GM06990 (cell line): ENCODE results near the gene TNFAIP8L3.
A peak's percentile ranks its signal among the peaks of the same experiment; 100 is the strongest.
"Not testable (repeated sequence)": the region's sequence is repeated elsewhere in the genome, so short reads cannot be mapped to it uniquely, and the experiment has no call there.

Experiments
- DNase-seq: peaks from one replicate; pipeline ENCODE4 v3.0.0-alpha.2; 2011; ENCODE audit not compliant: insufficient read length; ENCODE audit errors: extremely low read depth
- H3K27me3 ChIP-seq: replicated peaks from 2 replicates; pipeline ENCODE4 v1.6.0; 2011; ENCODE audit warnings: low read length; ENCODE audit not compliant: control insufficient read depth, insufficient read depth
- H3K36me3 ChIP-seq: 2 replicates; pipeline ENCODE4 v1.5.1; 2011; ENCODE audit warnings: low read length; ENCODE audit not compliant: control insufficient read depth, insufficient read depth
- H3K4me3 ChIP-seq: replicated peaks from 2 replicates; pipeline ENCODE4 v1.5.1; 2011; ENCODE audit warnings: low read depth, mild to moderate bottlenecking, control low read depth, low read length
- CTCF ChIP-seq: IDR thresholded peaks from 2 replicates; pipeline ENCODE4 v1.5.1; 2011; ENCODE audit warnings: low read length, control low read depth, mild to moderate bottlenecking, inconsistent platforms; ENCODE audit not compliant: insufficient read depth, poor library complexity, severe bottlenecking

TNFAIP8L3 gene

GRCh38 chr15:51094606-51095569 lies at the start of gene TNFAIP8L3:
Gene TNFAIP8L3 (minus strand): TSS chr15:51094906. CDS start chr15:51094595, 311 bp downstream.
- Histone ChIP-seq H3K4me3 (peak within 1 kb of the TSS; percentile 46), H3K27me3 (peaks cover 2% of the 10 kb centered on the region), H3K36me3 (no peaks in the 10 kb centered on the region)
- TF ChIP-seq CTCF, result no peak
- DNase-seq, result no peak

- no peaks in the 10 kb centered on the region for H3K27me3 ChIP-seq
- H3K36me3 ChIP-seq, result no peaks in the 10 kb centered on the region
- no peak for DNase-seq
- no peak for TF ChIP-seq CTCF
- H3K4me3 ChIP-seq, result no peak overlapping the region
Measured at GRCh38 chr15:51144021-51144532, 49.4 kb upstream of the TNFAIP8L3 start.

GRCh38 chr15:51140347-51140746 lies 45.6 kb upstream of the TNFAIP8L3 start:
- H3K36me3 ChIP-seq, H3K4me3 ChIP-seq, H3K27me3 ChIP-seq, DNase-seq: not testable (repeated sequence)

GRCh38 chr15:51139091-51139490 lies 44.4 kb upstream of the TNFAIP8L3 start:
- Histone ChIP-seq H3K36me3 (no peaks in the 10 kb centered on the region), H3K27me3 (no peaks in the 10 kb centered on the region), H3K4me3 (no peak overlapping the region)
- DNase-seq, result no peak
- TF ChIP-seq CTCF, result no peak

- DNase-seq, result no peak
- H3K27me3 ChIP-seq, result no peaks in the 10 kb centered on the region; the same call in 1 of the 2 replicates
- no peak overlapping the region for H3K4me3 ChIP-seq
- no peaks in the 10 kb centered on the region for H3K36me3 ChIP-seq
- no peak for TF ChIP-seq CTCF
Measured at GRCh38 chr15:51137880-51138430, 43.2 kb upstream of the TNFAIP8L3 start.

- no peak overlapping the region for H3K4me3 ChIP-seq
- H3K27me3 ChIP-seq, result no peaks in the 10 kb centered on the region; the same call in 1 of the 2 replicates
- TF ChIP-seq CTCF, result no peak
- DNase-seq, result no peak
- no peaks in the 10 kb centered on the region for H3K36me3 ChIP-seq
Measured at GRCh38 chr15:51137024-51137423, 42.3 kb upstream of the TNFAIP8L3 start.
